GM12878 (cell line): ENCODE results near the gene GRM7. TPM values are rescaled to one million over a fixed set of nuclear protein-coding genes. Genes with fewer than 3 reads are reported as not detected.

Experiments used
- ATAC-seq: fragments of 200-7000 bp; cut with Tn5 transposase; 3 replicates; pipeline ENCODE4 v1.9.1; 2020; ENCODE audit warnings: mild to moderate bottlenecking, moderate library complexity
- BruUV-seq: library from RNA; stranded (reverse); fragments of 400-500 nt; replicated peaks from 2 replicates; lab custom pipeline; 2021; lab: Mats Ljungman, UMichigan
- CTCF ChIA-PET: fragments of 300-600 bp; sonication (Branson Sonifier 250); formaldehyde crosslinking; extraction: SDS; loops from one replicate; lab custom pipeline; 2021; ENCODE audit warnings: inconsistent platforms; lab: Yijun Ruan, JAX
- POLR2A ChIA-PET: fragments of 350-600 bp; formaldehyde crosslinking; extraction: SDS; loops from one replicate; lab custom pipeline; 2021; ENCODE audit warnings: inconsistent platforms; lab: Charles Lee
- RAD21 ChIA-PET: fragments of 300-600 bp; sonication (Branson Sonifier 250); formaldehyde crosslinking; loops from one replicate; lab custom pipeline; 2023; ENCODE audit warnings: antibody characterized with exemption; ENCODE audit not compliant: unreplicated experiment; lab: Charles Lee
- SMC1A ChIA-PET: fragments of 300-600 bp; sonication (Branson Sonifier 250); formaldehyde crosslinking; loops from one replicate; lab custom pipeline; 2023; ENCODE audit not compliant: unreplicated experiment, uncharacterized antibody; lab: Charles Lee
- DNase-seq: peaks from one replicate; pipeline ENCODE4 v3.0.0-alpha.2; 2011; ENCODE audit warnings: low read depth, low spot score
- FAIRE-seq: peaks from 3 replicates; lab custom pipeline; 2011; peaks lifted over from hg19 to GRCh38; lab: Jason Lieb, UNC
- H2AFZ ChIP-seq: 2 replicates; pipeline ENCODE4 v1.6.0; 2011; ENCODE audit warnings: low read depth, low read length, control low read depth; ENCODE audit not compliant: control insufficient read depth
- H3K27ac ChIP-seq: 2 replicates; pipeline ENCODE4 v1.5.1; 2011; ENCODE audit warnings: control low read depth; ENCODE audit not compliant: control insufficient read depth, insufficient read depth
- H3K27me3 ChIP-seq, 2 experiments: replicated peaks in 1 of 2; 2 replicates each; pipeline versions ENCODE4 v1.6.0 to v1.6.1; 2011; ENCODE audit warnings: low read length in 1 of 2; ENCODE audit not compliant: control insufficient read depth in 2 of 2, insufficient read depth in 2 of 2
- H3K36me3 ChIP-seq, 2 experiments: 2 replicates each; pipeline ENCODE4 v1.5.1; 2011; ENCODE audit warnings: low read length in 1 of 2; ENCODE audit not compliant: control insufficient read depth in 2 of 2, insufficient read depth in 2 of 2
- H3K4me1 ChIP-seq: 2 replicates; pipeline ENCODE4 v1.6.1; 2011; ENCODE audit warnings: mild to moderate bottlenecking, low read length, moderate library complexity, mixed read lengths; ENCODE audit not compliant: control insufficient read depth, insufficient read depth
- H3K4me2 ChIP-seq: 2 replicates; pipeline ENCODE4 v1.6.0; 2011; ENCODE audit warnings: control low read depth; ENCODE audit not compliant: control insufficient read depth, insufficient read depth
- H3K4me3 ChIP-seq: fragments of 200-600 bp; sonication (generic); 2 replicates; pipeline ENCODE4 v1.5.1; 2016
- H3K79me2 ChIP-seq: 2 replicates; pipeline ENCODE4 v1.6.0; 2011; ENCODE audit warnings: low read length; ENCODE audit not compliant: control insufficient read depth, insufficient read depth
- H3K9ac ChIP-seq: 2 replicates; pipeline ENCODE4 v1.8.0; 2011; ENCODE audit warnings: low read length, control low read depth, mixed read lengths; ENCODE audit not compliant: control insufficient read depth, insufficient read depth
- H3K9me3 ChIP-seq: replicated peaks from 3 replicates; pipeline ENCODE4 v1.5.1; 2011; ENCODE audit warnings: mild to moderate bottlenecking, low read length; ENCODE audit not compliant: control insufficient read depth, insufficient read depth
- H4K20me1 ChIP-seq: 2 replicates; pipeline ENCODE4 v1.6.0; 2011; ENCODE audit not compliant: control insufficient read depth, insufficient read depth
- MTA2 ChIP-seq: fragments of 450-650 bp; IDR thresholded peaks from 2 replicates; pipeline ENCODE4 v1.6.1; 2016; ENCODE audit warnings: low read depth, mild to moderate bottlenecking, moderate library complexity
- NRF1 ChIP-seq: conservative IDR thresholded peaks from 2 replicates; pipeline ENCODE4 v1.6.1; 2011; ENCODE audit warnings: mild to moderate bottlenecking, low read depth, low read length, improper control_type of control experiment
- SPI1 ChIP-seq: IDR thresholded peaks from 2 replicates; pipeline ENCODE4 v1.6.1; 2011; ENCODE audit warnings: low read depth, mild to moderate bottlenecking, low read length, moderate library complexity, borderline replicate concordance; ENCODE audit not compliant: insufficient read depth
- WGBS: methylation state at CpG from one replicate; pipeline ENCODE4 v1.1.6; 2016; ENCODE audit warnings: low lambda C conversion rate; ENCODE audit not compliant: insufficient replicate concordance, insufficient coverage; ENCODE audit errors: missing lambda C conversion rate; 5-methylcytosine and 5-hydroxymethylcytosine counted together
- in situ Hi-C: fragments of 300-500 bp; cut with MboI; formaldehyde crosslinking; loops from 9 replicates; pipeline ENCODE4 v1.14.3; 2018; ENCODE audit warnings: mixed read lengths
- intact Hi-C: fragments of 100-400 bp; cut with micrococcal nuclease; formaldehyde crosslinking; loops from one replicate; pipeline ENCODE4 v1.14.2; 2022; ENCODE audit not compliant: unreplicated experiment
- polyA plus RNA-seq, 11 experiments: library from polyadenylated mRNA; depleted of rRNA in 4 of 11; unstranded in 6 of 11; stranded (reverse) in 5 of 11; fragments of >200 nt; fragmentation: Nextera tagmentation in 4 of 11; fragmentation: Illumina TruSeq in 1 of 11; extraction: Ambion mirVana in 4 of 11; extraction: Trizol in 1 of 11; gene quantifications; 1 replicate in 1 of 11; 2 replicates in 10 of 11; pipeline versions ENCODE4 v1.2.1 to v1.2.3, GENCODE V29; 2011 to 2016; ENCODE audit warnings: inconsistent platforms in 2 of 11, missing spikeins in 2 of 11, low read depth in 1 of 11
- total RNA-seq, 4 experiments: library from RNA; depleted of rRNA in 3 of 4; stranded (reverse); fragments of >200 nt in 3 of 4; fragmentation: Illumina TruSeq in 1 of 4; extraction: Trizol in 1 of 4; gene quantifications; 2 replicates each; pipeline versions ENCODE4 v1.2.1 to v1.2.3, GENCODE V29; 2013 to 2021
- TF ChIP-seq, protein P1 (sequence below): fragments of 450-650 bp; IDR thresholded peaks from 2 replicates; pipeline ENCODE4 v1.6.1; 2017; ENCODE audit warnings: borderline replicate concordance

Gene GRM7
- total and polyA plus RNA-seq, 10 of the 15 experiments (the other 5 are each of a cell fraction or from before 2014, with no cell fraction given): not detected

DNA sequence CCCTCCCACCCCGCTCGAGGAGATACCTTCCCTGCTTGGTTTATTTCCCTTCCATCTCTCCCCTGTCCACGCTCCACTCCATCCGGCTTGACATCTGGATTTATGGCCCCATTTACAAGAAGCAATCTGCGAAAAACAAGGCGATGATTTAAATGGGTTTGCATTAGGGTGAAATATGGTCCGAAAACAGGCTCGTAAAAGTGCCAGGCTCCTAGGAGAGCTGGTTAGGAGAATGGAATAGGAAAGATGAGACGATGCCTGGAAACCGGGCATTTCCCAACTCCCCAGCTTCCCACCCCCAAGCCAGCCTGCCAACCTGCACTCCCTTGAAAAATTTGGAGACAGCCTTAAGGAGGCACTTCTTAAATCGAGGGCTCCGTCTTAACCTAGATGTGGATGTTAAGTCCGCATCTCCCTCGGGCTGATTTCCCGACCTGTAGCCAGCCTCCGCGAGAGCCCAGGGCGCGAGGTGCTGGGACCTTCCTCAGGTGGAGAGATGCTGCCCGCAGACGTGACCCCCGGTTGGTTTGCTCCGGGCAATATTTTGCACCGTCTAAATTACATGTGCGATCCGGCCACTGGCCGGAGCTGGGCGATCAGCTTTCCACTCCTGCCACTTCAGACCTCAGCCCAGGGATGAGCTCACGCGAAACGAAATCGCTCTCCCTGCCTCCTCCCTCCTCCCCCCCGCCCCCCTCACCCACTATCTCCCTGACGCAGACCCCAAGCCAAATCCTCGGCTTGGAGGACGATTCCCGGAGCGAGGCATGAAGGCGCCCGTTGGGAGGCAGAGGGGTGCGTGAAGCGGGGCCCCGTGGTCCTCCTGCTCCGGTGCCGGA lies 1.3 kb downstream of the GRM7 start:
- Histone ChIP-seq H2AFZ (no peak overlapping the region), H3K27me3 (no peaks in the 10 kb centered on the region; a peak in 2 of 4 replicates), H3K4me2 (no peak overlapping the region), H3K9me3 (no peaks in the 10 kb centered on the region), H3K4me3 (no peak overlapping the region), H3K27ac (no peak overlapping the region), H3K4me1 (no peaks in the 10 kb centered on the region), H4K20me1 (no peaks in the 10 kb centered on the region), H3K36me3 (no peaks in the 10 kb centered on the region), H3K79me2 (no peaks in the 10 kb centered on the region), H3K9ac (no peak overlapping the region)
- BruUV-seq: no TSS peak
- TF ChIP-seq MTA2 (no peak), NRF1 (no peak)
- ChIA-PET POLR2A (no interaction called here), RAD21 (no interaction called here), CTCF (no interaction called here), SMC1A (no interaction called here)
- WGBS: 37% methylated on average over 31 of the region's 45 CpGs
- ATAC-seq (no peak), FAIRE-seq (no peak), DNase-seq (no peak)
- intact Hi-C loops (no loop called here), in situ Hi-C loops (no loop called here)

GRCh38 chr3:6862880-6863195 lies 1.9 kb downstream of the GRM7 start:
- H2AFZ ChIP-seq: no peak overlapping the region
- H3K36me3 ChIP-seq: no peaks in the 10 kb centered on the region
- ChIA-PET RAD21 (no interaction called here), CTCF (no interaction called here), SMC1A (no interaction called here), POLR2A (no interaction called here)
- H3K79me2 ChIP-seq: no peaks in the 10 kb centered on the region
- no peak overlapping the region for H3K4me3 ChIP-seq
- no peak for FAIRE-seq
- H3K27me3 ChIP-seq: no peaks in the 10 kb centered on the region; a peak in 2 of 4 replicates
- no TSS peak for BruUV-seq
- TF ChIP-seq, protein P1, sequence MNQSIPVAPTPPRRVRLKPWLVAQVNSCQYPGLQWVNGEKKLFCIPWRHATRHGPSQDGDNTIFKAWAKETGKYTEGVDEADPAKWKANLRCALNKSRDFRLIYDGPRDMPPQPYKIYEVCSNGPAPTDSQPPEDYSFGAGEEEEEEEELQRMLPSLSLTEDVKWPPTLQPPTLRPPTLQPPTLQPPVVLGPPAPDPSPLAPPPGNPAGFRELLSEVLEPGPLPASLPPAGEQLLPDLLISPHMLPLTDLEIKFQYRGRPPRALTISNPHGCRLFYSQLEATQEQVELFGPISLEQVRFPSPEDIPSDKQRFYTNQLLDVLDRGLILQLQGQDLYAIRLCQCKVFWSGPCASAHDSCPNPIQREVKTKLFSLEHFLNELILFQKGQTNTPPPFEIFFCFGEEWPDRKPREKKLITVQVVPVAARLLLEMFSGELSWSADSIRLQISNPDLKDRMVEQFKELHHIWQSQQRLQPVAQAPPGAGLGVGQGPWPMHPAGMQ: no peak
- TF ChIP-seq SPI1: no peak
- H3K9me3 ChIP-seq: no peaks in the 10 kb centered on the region
- no peaks in the 10 kb centered on the region for H4K20me1 ChIP-seq
- WGBS: 33% methylated on average over 4 of the region's 7 CpGs
- H3K4me2 ChIP-seq: no peak overlapping the region
- no peak for DNase-seq
- no peak overlapping the region for H3K9ac ChIP-seq
- no peak for ATAC-seq
- H3K4me1 ChIP-seq: no peaks in the 10 kb centered on the region
- in situ Hi-C loops: no loop called here
- intact Hi-C loops: no loop called here
- H3K27ac ChIP-seq: no peak overlapping the region
